ENCODE results near the gene CCDC196.
"Not testable (repeated sequence)": the region's sequence is repeated elsewhere in the genome, so short reads cannot be mapped to it uniquely, and the experiment has no call there.

CCDC196 gene

GRCh38 chr14:66496188-66496807, 10.1 kb downstream of the CCDC196 start:
- DNase-seq: no peak

GRCh38 chr14:66496911-66497310, 10.7 kb downstream of the CCDC196 start:
- DNase-seq: no peak

DNA sequence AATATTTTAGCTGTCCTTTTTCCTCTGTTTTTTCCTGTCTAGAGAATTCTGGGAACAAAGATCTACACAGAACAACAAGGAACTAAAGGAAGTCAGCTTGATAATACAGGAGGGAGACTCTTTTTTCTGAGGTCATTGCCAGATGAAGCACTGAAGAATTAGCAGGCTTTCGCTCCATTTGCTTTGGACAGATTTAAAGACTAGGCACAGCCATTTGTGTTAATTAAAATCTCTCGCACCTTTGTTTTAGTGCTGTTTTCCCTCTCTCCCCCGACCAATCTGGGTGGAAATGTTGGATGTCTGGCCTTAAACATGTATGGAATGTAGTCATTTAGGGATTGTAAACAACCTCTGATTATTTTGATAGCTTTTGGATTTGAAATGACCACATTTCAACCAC, 12.1 kb downstream of the CCDC196 start:
- no peak for DNase-seq

DNA sequence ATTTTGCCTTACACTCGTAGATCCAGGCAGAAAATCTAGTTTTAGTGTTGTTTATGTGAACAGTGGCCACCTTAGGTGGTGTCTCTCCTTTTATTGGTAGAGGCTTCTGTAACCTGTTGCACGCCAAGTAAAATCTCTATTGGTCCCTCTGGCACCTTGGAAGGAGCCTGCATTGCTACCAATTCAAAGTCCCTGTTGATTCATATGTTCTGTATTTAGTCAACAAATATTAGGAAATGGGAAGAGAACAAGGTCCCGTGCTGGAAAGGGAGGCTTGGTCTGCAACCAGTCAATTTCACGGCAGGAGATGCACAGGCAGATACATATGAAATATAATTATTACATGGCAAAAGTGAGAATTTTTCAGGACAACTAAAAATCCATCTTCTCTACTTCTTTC, 15.4 kb downstream of the CCDC196 start:
- DNase-seq: no peak

GRCh38 chr14:66502836-66503235, 16.7 kb downstream of the CCDC196 start:
- not testable (repeated sequence) for DNase-seq

GRCh38 chr14:66503532-66503931, 17.4 kb downstream of the CCDC196 start:
- DNase-seq: no peak

GRCh38 chr14:66507181-66507721, 21.1 kb downstream of the CCDC196 start:
- no peak for DNase-seq

DNA sequence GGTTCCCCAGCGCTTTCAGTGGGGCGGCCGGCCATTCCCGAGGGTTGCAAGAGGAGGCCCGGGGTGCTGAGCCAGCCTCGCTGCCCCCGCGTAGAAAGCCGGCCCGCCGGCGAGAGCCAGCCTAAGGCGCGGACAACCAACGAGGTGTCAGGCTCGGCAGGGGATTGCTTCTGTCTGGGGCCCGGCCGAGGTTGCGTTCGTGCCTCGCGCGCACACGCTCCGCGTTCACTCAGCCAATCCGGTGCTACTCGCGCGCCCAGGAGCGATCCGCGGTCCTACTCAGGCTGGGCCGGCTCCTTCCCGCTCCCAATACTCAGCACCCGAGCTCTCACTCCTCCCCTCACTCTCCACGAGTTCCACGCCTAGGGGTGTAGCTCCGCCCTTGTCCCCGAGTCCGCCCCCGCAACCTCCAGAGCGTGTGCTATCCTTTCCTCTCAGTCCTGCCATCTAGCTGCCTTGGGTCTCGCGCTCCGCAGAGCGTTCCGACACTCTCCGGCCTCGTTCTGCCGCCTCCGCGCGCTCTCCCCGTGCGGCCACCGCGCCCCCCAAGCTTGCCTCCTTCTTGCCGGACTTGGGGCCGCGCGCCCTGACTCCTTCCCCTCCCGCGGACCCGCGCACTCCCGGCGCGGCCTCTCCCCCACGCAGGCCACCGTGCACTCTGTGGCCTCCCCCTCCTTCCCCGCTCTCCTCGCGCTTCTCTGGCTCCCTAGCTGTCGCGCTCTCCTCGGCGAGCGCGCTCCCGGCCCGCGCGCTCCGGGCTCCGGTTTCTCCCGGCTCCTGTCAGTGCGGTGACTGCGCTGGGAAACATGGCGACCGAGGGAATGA, 21.8 kb downstream of the CCDC196 start, which contains the start of gene GPHN:
GPHN (plus strand) TSS at position 426 of the 825 bp plus-strand sequence.
- peak; percentile 91 for DNase-seq

- DNase-seq: no peak
Observed at GRCh38 chr14:66508547-66508845, 22.3 kb downstream of the CCDC196 start.

DNA sequence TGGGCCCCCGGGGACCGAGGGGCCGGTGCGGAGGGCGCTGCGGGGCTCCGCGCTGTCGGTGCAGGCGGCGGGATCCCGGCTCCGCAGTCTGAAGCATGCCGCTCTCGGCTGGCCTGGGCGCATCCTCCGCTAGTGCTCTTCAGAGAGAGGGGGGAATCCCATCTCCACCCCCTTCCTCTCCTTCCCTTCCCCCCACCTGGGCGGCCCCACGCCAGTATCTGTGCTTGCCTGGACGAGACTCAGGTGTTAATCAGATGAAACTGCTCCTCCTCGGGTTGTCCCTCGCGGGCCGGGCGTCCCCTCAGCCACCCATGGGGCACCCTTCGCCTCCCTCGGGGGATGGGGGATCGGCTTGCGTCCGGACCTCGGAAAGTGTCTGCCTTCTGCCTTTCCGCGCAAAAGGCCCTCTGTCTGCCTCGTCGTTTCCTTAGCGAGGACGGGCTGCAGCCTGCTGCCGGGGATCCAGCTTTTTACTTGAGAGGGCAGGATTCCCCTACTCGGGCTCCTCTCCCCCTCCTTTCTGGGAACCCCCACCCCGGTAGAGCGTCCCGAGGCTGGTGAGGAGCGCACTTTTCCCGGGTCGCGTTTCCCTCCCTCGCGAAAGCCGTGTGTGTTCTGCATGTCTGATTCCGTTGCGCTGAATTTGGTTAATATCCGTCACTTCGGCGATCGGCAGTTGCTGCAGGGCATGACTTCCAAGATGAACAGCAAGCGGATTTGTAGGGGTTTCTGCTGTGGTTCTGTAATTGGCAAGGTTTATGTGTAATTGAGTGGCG, 22.9 kb downstream of the CCDC196 start:
- DNase-seq: peak; percentile 77

DNA sequence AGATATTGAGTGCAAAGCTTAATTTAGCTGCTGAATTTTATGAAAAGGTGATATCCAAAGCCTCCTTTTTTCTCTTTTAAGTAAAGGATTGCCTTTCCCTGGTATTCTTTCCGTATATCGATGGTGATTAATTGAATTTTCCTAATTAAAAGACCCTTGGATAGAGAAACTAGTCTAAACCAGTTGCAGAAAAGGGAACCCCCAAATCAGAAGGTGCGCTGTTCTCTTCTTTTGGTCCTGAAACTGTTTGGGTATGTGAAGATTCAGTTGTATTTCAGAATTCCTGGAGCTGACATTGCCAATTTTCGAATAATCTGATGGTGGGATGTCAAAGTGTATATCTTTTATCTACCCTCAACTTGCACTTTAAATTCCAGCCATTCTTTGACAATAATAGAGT, 23.7 kb downstream of the CCDC196 start:
- no peak for DNase-seq

GRCh38 chr14:66511849-66512248, 25.7 kb downstream of the CCDC196 start:
- no peak for DNase-seq

GRCh38 chr14:66514213-66514612, 28.0 kb downstream of the CCDC196 start:
- DNase-seq: no peak

- no peak for DNase-seq
Observed at GRCh38 chr14:66530526-66530925, 44.4 kb downstream of the CCDC196 start.

GRCh38 chr14:66539034-66539433, 52.9 kb downstream of the CCDC196 start:
- no peak for DNase-seq

- no peak for DNase-seq
Observed at GRCh38 chr14:66540038-66540437, 53.9 kb downstream of the CCDC196 start.

- no peak for DNase-seq
Observed at GRCh38 chr14:66541627-66542026, 55.5 kb downstream of the CCDC196 start.

DNA sequence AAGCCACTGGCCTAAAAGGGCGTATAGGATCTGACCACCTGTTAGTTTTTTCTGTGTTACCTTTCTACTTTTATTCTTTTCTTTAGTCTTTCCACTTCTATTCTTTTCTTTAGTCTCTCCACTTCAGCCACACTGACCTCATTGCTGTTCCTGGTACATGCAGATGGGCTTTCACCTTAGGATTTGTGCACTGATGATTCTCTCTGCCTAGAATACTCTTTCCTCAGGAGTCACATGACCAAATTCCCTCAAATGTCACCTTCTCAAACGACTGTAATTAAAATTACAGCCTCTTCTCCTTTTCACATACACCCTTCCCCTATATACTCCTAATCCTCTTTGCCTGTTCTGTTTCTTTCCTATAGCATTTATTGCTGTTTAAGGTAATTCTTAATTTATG, 57.8 kb downstream of the CCDC196 start:
- DNase-seq: no peak

- DNase-seq: not testable (repeated sequence)
Observed at GRCh38 chr14:66545191-66545590, 59.0 kb downstream of the CCDC196 start.

DNA sequence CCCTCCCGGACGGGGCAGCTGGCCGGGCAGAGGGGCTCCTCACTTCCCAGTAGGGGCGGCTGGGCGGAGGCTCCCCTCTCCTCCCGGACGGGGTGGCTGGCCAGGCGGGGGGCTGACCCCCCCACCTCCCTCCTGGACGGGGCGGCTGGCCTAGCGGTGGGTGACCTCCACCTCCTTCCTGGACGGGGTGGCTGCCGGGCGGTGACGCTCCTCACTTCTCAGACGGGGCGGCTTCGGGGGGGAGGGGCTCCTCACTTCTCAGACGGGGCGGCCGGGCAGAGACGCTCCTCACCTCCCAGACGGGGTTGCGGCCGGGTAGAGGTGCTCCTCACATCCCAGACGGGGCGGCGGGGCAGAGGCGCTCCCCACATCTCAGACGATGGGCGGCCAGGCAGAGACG, 59.6 kb downstream of the CCDC196 start:
- not testable (repeated sequence) for DNase-seq
